SU-DHL-6 (cell line): ENCODE measurements around the gene NCAPG2.

ENCODE experiments used
- CTCF ChIP-seq: fragments of 200-600 bp; sonication (generic); IDR thresholded peaks from one replicate; pipeline ENCODE4 v1.5.1; 2017; ENCODE audit warnings: antibody characterized with exemption, mild to moderate bottlenecking, low read length, moderate library complexity; ENCODE audit not compliant: insufficient read depth, poor library complexity, severe bottlenecking
- EZH2phosphoT487 ChIP-seq: fragments of 200-600 bp; sonication (generic), shearing (Covaris generic); conservative IDR thresholded peaks from 2 replicates; pipeline ENCODE4 v1.6.1; 2018; ENCODE audit warnings: mild to moderate bottlenecking, antibody characterized with exemption, low read length, moderate library complexity, mixed read lengths

GRCh38 chr7:158620839-158621441 is 83.7 kb downstream of the NCAPG2 start:
- TF ChIP-seq CTCF, result no peak
- no peak for TF ChIP-seq EZH2phosphoT487
